ENCODE data around the gene RBM33.

- TF ChIP-seq, protein P1, sequence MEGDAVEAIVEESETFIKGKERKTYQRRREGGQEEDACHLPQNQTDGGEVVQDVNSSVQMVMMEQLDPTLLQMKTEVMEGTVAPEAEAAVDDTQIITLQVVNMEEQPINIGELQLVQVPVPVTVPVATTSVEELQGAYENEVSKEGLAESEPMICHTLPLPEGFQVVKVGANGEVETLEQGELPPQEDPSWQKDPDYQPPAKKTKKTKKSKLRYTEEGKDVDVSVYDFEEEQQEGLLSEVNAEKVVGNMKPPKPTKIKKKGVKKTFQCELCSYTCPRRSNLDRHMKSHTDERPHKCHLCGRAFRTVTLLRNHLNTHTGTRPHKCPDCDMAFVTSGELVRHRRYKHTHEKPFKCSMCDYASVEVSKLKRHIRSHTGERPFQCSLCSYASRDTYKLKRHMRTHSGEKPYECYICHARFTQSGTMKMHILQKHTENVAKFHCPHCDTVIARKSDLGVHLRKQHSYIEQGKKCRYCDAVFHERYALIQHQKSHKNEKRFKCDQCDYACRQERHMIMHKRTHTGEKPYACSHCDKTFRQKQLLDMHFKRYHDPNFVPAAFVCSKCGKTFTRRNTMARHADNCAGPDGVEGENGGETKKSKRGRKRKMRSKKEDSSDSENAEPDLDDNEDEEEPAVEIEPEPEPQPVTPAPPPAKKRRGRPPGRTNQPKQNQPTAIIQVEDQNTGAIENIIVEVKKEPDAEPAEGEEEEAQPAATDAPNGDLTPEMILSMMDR (optimal IDR thresholded peaks at IDR 0.05 in 1 of 3, IDR thresholded peaks at IDR 0.05 in 1 of 3, conservative IDR thresholded peaks at IDR 0.05 in 1 of 3; ENCODE audit: extremely low read depth in 1 of 3, insufficient read depth in 2 of 3, low read length in 3 of 3): no peak
- no peak for TF ChIP-seq EZH2 (IDR thresholded peaks at IDR 0.05; ENCODE audit: low read length)
Observed at GRCh38 chr7:155727616-155728015, 83.2 kb downstream of the RBM33 start.
